HG02870 (cell line): Measurements from ENCODE around the gene ZMIZ1.

Source experiments
- ATAC-seq: cut with Tn5 transposase; IDR thresholded peaks from one replicate; pipeline ENCODE4 v1.9.1; 2021; ENCODE audit warnings: mild to moderate bottlenecking, moderate library complexity; ENCODE audit not compliant: unreplicated experiment

Gene ZMIZ1

DNA sequence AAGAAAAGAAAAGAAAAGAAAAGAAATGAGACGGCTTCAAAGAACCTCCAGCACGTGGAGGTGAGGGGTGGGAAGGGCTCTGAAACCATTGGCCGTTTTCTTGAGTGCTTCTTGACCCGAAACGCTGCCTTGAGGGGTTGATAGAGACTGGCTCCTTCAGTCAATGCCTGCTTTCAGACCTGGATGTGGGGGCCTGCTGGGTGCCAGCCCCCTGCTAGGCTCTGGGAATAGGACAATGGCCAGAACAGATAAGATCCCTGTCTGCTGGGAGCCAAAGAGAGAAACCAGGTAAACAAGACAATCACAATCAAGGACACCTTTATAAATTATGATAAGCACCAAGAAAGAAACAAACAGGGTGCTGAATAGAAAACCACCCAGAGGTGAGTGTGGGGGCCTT, 27.7 kb downstream of the ZMIZ1 start:
- no peak for ATAC-seq

DNA sequence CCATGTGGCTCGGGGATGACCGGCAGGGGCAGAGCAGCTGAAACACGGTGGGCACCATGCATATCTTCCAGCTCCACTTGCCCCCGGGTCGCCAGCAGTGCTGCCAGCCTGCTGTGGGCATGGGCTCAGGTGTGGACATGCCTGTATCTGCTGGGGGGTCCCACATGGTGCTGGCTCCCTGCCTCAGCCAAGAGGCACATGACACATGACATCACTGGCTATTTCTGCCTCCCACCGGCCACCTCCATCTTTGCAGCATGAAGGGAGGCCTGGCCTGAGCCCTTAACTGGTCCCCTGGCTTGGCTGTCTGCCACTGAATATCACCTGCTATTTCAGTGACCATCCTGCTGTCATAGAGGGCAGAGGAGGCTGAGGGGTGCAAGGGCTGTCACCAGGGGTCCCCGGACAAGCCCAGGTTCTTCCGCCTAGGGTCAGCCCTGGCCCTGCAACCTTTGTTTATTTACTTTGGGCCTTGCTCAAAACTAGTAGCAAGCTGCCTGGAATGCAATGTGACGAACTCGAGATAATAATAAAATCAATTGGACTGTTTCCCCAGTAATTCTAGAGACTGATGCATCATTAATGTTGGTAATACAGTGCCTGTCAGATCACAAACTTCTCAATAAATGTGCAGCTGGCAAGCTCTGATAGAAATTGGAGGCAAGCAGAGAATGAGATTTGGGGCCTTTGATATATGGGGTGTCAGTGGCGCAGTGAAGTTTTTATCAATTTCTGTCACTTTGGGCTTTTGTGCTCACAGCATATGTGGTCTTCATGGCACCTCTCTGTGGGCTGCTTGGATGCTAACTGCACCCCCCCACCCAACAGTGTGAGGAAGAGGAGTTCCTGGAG, 28.5 kb downstream of the ZMIZ1 start:
- ATAC-seq, result no peak

- no peak for ATAC-seq
Measured at GRCh38 chr10:79098061-79098460, 29.3 kb downstream of the ZMIZ1 start.

DNA sequence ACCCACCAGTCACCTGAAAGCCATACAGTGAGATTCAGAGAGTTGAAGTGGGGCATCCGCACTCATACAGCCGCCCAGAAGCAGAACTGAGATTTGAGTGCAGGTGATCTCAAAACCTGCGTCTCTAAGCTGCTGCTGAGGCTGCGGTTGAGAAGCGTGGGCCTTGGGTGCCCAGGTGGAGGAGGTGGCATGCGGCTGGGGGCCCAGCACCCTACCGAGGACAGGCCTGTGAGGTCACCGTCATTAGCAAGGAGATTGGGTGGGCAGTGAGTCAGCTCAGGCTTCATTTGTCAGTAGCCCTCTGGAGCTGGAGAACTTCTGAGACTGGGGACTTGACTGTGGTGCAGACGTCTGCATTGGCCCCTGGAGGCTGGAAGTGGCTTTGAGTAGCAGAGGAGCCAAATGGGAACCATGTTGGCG, 29.8 kb downstream of the ZMIZ1 start:
- ATAC-seq, result peak; percentile 83

DNA sequence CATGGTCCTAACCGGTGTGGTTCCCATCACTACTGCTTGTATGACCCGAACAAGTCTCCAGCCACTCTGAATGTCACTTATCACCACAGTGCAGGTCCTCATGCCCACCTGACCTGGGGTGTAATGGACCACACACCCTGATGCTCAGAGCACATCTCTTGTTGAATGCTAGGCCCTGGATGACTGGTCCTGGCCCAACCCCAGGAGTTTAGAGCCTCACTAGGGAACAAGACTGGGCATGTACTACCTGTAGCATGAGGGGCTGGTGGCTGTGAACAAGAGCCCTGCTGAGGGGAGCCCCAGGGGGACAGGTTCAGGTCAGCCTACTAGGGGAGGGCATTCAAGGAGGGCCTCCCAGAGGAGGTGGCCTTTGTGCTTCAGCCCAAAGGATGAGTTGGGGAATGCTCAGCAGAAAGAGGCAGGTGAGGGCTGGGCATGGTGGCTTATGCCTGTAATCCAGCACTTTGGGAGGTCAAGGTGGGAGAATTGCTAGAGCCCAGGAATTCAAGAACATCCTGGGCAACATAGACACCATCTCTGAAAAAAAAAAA, 31.2 kb downstream of the ZMIZ1 start:
- no peak for ATAC-seq

DNA sequence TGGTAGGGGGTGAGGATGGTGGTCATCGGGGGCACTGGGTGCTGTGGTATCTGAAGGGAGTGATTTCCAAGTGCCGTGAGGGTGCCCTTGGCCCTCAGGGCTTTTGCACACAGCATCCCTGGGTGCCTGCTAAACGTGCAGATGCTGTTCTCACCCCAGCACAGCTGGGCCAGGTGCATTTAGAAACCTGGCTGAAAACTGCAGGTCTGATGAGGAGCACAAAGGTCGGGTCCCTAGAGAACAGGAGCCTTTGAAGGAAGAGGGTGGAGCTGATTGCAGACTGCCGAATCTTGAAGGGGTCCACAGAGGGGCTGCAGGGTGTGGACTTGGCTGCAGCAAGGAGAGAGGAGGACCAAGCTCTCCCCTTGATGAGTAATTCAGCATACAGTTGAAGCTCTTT, 32.0 kb downstream of the ZMIZ1 start:
- no peak for ATAC-seq

DNA sequence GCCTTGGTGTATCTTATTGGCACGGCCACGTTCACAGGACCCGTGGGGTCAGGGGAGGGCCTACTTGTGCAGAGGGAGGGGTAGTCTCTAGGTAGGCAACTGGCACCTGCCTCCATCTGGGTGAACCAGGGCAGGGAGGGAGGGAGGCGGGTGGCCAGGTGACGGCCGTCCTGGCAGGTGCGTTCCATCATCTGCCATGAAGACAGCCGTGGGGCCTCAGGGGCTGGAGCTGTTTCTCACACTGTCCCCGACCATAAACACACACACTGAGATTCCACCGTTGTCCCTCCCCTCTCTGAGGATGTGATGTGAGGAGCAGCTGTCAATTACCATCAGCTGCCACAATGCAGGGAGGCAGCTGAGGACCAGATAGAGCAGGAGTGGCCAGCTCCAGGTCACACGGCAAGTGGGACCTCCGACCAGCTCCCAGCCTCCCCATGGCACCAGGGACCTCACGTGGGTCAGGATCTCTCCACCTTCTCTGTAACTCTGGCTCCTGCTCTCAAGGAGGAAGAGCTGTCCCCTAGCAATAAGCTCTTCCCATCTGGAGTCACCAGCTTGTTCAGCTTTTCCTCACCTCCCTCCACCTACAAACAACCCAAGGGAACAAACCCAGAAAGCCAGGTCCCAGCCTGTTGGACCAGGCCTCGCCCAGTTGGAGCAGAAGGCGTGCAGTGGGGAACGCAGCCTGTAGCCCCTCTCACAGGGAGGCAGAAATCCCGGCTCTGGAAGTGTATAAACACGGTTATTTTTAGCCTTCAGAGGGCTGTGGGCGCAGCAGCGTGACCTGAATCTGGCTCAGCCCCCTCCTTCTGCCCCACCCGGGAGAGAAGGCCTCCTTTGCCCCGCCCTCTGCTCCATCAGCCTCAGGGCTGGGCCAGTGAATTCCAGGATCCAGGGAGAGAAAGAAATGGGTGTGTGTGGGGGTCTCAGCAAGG, 33.1 kb downstream of the ZMIZ1 start:
- no peak for ATAC-seq

GRCh38 chr10:79102498-79102874, 33.7 kb downstream of the ZMIZ1 start:
- ATAC-seq, result no peak

DNA sequence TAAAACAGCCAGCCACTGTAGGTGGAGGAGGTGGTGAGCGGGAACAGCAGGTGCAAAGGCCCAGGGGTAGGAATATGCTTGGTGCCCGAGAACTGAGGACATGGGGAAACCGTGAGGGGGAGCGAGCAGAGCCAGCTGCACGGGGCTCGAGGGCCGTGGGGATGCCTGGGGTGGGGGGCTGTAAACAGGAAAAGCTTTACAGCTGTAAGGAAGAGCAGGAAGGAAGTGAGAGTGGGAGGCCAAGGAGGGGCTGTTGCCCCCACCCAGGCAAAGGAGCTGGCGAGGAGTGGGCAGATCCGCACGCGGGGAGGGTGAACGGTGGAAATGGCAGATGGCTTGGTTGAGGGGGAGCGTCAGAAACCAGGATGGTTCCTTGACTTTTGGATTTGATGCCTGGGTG, 34.4 kb downstream of the ZMIZ1 start:
- ATAC-seq, result no peak

DNA sequence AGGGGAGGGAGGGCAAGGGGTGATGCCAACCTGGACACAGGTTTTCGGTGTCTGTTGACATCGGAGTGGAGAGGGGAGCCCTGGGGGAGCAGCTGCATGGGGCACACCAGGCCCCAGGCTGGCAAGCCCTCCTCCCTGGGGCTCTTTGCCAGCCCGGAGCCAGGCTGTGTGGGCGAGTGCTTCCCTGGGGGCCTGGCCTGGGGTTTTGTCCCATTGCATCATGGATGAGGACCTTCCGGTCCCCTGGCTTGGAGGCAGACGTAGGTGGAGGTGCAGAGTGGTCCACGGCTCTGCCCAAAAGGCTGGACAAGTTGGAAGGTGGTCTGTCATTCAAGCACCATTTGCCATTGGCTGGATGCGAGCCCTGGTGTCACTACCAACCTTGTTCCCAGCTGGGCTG, 34.8 kb downstream of the ZMIZ1 start:
- ATAC-seq, result no peak

DNA sequence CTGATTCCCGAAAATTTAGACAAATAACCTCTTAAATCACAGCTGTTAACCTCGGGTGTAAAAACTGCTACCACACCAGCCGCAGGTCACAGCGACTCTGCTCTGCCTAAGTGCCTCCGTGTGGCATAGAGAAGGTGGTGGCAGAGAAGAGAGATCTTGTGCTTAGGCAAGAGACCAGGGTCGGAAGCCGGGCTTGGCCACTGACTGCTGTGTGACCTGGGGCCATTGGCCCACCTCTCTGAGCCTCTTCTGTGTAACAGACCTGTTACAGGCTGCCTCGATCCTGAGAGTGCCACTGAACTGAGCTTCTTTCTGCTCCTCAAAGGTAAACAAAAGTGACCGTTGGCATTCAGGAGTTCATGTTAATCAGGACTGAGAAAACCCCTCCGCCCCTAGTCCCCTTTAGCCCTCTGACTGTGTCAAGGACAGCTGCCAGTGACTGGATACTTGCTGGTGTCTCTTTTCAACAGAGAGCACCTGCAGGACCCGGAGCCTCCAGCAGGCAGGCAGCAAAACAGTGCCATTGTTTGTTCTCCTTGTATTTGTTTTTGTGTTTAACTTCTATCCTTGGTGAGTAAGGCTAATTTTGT, 36.5 kb downstream of the ZMIZ1 start:
- ATAC-seq, result no peak

DNA sequence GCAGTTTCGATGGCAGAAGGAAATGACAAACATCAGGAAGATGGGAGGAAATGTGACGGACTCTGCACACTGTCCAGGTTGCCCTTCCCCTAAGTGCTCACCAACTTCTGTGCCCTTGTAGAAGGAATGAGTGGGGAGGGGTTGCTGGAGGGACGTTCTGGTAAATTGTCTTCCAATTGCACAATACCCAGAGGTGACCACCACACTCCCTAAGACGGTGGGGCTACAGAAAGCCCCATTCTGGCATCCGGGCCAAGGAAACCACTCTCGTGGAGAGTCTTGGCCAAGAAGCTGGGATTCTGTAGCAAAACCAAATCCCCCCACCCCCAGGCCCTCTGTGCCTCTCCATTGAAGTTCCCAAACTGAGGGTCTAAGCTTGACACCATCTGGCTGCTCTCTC, 37.1 kb downstream of the ZMIZ1 start:
- ATAC-seq, result no peak

DNA sequence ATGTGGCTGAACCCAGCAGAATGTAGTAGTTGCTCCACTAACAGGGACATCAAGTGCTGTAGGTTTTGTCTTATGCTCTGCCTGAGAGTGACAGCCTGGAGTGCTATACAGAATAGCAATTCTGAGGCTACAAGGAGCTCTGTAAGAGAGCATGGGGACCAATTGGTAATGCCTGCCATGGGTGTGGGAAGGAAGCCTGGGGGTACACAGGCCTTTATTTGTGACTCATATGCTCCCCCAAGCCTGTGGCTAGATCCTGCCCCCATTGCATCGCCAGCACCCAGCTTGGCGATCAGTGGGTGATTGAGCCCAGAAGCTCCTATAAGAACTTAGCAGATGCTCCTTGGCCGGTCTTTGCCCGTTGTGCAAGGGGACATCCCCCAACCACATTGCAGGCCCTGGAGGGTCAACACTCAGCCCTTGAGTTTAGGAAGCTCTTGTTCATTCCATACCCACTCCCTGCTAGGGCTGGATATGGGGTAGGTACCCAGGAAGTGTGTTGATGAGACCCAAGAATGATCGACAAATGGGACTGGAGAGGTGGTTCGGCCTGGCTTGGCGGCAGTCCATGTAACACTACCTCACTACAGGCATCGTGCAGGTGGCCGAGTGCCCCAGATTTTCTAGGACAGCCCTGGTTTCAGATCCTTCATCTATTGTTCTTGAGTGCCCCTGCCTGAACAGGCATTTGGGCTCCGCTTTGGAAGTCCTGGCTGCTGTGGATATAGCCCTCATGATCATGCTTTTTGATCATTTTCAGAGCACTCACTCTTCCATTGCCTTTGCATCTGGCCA, 37.7 kb downstream of the ZMIZ1 start:
- no peak for ATAC-seq

GRCh38 chr10:79107736-79108264, 39.0 kb downstream of the ZMIZ1 start:
- no peak for ATAC-seq

DNA sequence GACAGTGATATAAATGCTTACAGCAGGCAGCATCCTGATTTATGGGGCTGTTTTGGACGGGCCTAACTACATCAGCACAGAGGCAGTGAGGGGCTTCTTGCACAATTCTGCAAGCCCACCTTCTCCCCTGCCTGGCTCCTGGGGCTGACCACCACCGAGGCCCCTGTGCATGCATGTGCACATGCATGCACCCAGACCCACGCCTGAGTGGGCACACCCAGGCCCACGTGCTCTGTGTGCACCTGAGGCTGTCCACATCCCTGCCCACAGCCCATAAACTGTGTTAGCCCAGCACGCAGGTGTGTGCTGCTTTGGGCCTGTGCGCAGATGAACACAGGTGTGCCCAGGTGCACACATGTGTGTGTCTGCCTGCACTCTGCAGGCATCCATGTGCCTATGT, 40.0 kb downstream of the ZMIZ1 start:
- ATAC-seq, result no peak

- ATAC-seq, result no peak
Measured at GRCh38 chr10:79111427-79111826, 42.7 kb downstream of the ZMIZ1 start.

GRCh38 chr10:79111846-79112614, 43.3 kb downstream of the ZMIZ1 start:
- no peak for ATAC-seq

- ATAC-seq, result no peak
Measured at GRCh38 chr10:79112881-79113431, 44.2 kb downstream of the ZMIZ1 start.

DNA sequence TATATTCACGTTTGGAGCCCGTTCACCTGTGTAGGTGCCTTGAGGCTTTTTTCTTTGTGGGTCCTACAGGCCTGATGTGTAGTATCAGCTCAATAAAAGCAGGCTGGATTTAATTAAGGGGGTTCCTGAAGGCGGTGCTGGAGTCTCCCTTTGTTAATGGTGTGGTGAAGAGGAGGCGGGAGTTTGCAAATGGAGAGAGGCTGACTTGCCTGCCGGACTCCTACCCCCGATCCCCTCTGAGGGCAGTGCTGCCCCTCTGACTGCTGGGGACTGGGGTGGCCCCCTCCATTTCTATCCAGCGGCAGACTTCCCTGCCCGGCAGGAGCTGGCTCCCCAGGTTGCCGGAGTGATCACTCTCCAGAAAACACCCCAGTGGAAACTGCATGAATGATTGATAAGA, 45.1 kb downstream of the ZMIZ1 start:
- ATAC-seq, result no peak
